HS-27A (cell line): ENCODE measurements around the gene FABP2.
A peak's percentile ranks its signal among the peaks of the same experiment; 100 is the strongest.
"Not testable (repeated sequence)": the region's sequence is repeated elsewhere in the genome, so short reads cannot be mapped to it uniquely, and the experiment has no call there.

Source experiments
- DNase-seq: peaks from one replicate; pipeline ENCODE4 v3.0.0-alpha.2; 2012; ENCODE audit warnings: low read depth, missing footprints

Gene FABP2

GRCh38 chr4:119310826-119311225 is 11.1 kb downstream of the FABP2 start:
- no peak for DNase-seq

GRCh38 chr4:119307606-119308005 is 14.3 kb downstream of the FABP2 start:
- no peak for DNase-seq

- no peak for DNase-seq
Observed at GRCh38 chr4:119304431-119304830, 17.5 kb downstream of the FABP2 start.

- DNase-seq: no peak
Observed at GRCh38 chr4:119303587-119304305, 18.2 kb downstream of the FABP2 start.

- DNase-seq: no peak
Observed at GRCh38 chr4:119302073-119302832, 19.7 kb downstream of the FABP2 start.

GRCh38 chr4:119300101-119300978 is 21.6 kb downstream of the FABP2 start:
- DNase-seq: peak; percentile 75

- DNase-seq: no peak
Observed at GRCh38 chr4:119299741-119300100, 22.2 kb downstream of the FABP2 start.

GRCh38 chr4:119299260-119299671 is 22.7 kb downstream of the FABP2 start:
- DNase-seq: no peak

- DNase-seq: no peak
Observed at GRCh38 chr4:119297795-119298194, 24.1 kb downstream of the FABP2 start.

GRCh38 chr4:119296356-119296755 is 25.6 kb downstream of the FABP2 start:
- DNase-seq: no peak

- DNase-seq: no peak
Observed at GRCh38 chr4:119290598-119290997, 31.3 kb downstream of the FABP2 start.

GRCh38 chr4:119289313-119289712 is 32.6 kb downstream of the FABP2 start:
- DNase-seq: no peak

- peak; percentile 36 for DNase-seq
Observed at GRCh38 chr4:119286377-119287002, 35.4 kb downstream of the FABP2 start.

GRCh38 chr4:119284876-119285780 is 36.8 kb downstream of the FABP2 start:
- no peak for DNase-seq

- no peak for DNase-seq
Observed at GRCh38 chr4:119281393-119281792, 40.5 kb downstream of the FABP2 start.

- DNase-seq: not testable (repeated sequence)
Observed at GRCh38 chr4:119279945-119280344, 42.0 kb downstream of the FABP2 start.

GRCh38 chr4:119279541-119279940 is 42.4 kb downstream of the FABP2 start:
- not testable (repeated sequence) for DNase-seq

- DNase-seq: no peak
Observed at GRCh38 chr4:119271361-119272085, 50.4 kb downstream of the FABP2 start.

- no peak for DNase-seq
Observed at GRCh38 chr4:119268466-119268865, 53.5 kb downstream of the FABP2 start.
